GM13976 (cell line): Measurements from ENCODE around the gene UIMC1.

ENCODE experiments used
- DNase-seq: peaks from one replicate; pipeline ENCODE4 v3.0.0; 2012; ENCODE audit warnings: low spot score
- CTCF ChIP-seq: IDR thresholded peaks from 2 replicates; pipeline ENCODE4 v1.5.1; 2012; ENCODE audit warnings: borderline replicate concordance, mild to moderate bottlenecking; ENCODE audit not compliant: insufficient read depth; ENCODE audit errors: extremely low read depth, missing control alignments, control extremely low read depth
- in situ Hi-C: fragments of 300-500 bp; cut with MboI; formaldehyde crosslinking; loops from one replicate; pipeline ENCODE4 v1.12.0; 2022; ENCODE audit warnings: low sequenced_read_pairs, mixed read lengths, inconsistent platforms; ENCODE audit not compliant: unreplicated experiment

UIMC1 gene

DNA sequence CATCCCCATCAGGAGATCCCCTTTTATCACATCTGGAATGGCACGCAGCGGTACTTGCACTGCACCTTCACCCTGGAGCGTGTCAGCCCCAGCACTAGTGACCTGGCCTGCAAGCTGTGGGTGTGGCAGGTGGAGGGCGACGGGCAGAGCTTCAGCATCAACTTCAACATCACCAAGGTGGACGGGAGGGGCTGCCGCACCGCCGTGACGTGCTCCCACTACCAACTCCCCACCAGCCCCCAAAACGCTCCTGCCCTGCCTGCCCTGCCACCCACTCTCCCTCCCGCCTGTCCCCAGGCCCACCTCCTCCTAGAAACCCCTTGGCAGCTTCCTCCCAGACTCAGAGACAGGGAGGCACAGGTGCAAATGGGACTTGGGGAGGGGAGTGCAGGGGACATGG is 128.1 kb downstream of the UIMC1 start:
- DNase-seq: no peak
- no peak for TF ChIP-seq CTCF
- in situ Hi-C loops: no loop called here

DNA sequence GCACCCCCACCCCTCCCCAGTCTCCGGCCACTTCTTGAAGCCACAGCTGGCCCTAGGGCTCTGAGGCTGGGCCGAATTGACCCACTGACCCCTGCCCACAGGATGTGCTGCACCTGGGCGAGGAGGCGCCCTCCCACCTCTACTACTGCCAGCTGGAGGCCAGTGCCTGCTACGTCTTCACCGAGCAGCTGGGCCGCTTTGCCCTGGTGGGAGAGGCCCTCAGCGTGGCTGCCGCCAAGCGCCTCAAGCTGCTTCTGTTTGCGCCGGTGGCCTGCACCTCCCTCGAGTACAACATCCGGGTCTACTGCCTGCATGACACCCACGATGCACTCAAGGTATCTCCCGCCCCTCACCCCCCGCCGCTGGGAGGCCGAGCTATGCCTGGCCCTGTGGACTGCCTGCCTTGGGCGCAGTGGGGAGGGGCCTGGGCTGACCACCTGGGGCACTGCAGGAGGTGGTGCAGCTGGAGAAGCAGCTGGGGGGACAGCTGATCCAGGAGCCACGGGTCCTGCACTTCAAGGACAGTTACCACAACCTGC is 128.7 kb downstream of the UIMC1 start:
- DNase-seq: no peak
- in situ Hi-C loops: no loop called here
- no peak for TF ChIP-seq CTCF

DNA sequence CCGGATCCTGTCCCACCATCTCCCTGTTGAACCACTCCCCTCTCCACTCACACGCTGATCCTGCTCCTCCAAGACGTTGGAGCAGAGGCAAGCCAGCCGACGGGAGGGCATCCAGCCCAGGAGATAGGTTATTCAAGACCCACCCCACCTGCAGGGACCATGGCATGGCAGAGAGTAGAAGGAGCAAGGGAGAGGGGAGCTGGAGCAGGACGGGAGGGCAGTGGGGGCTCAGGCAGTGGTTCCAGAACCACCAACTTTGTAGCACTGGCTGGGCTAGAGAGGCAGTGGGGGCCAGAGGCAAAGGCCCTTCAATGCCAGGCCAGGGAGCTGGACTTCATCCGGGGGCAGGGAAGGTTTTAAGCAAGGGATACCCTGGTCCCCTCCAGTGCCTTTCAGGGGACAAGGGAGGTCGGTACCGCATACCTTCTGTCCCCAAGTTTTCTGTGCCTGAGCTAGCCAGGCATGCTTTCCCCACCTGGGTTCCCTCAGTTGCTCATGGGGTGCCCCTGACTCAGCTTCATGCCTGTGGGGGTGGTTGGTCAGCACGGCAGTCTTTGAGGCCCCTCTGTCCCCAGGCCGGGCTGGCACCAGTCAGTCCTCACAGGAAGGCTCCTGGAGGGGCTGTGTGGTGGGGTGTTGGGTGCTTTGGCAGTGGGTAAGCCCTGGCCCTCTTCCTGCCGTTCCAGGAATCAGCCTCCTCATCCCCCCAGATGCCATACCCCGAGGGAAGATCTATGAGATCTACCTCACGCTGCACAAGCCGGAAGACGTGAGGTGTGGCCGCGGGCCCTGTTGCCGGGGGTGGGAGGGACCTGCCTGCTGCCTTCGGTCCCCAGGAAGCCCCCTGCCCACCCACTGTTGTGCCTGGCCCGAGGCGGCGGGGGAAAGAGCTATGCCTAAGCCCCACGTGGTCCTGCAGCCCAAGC is 129.8 kb downstream of the UIMC1 start:
- no peak for TF ChIP-seq CTCF
- in situ Hi-C loops: no loop called here
- no peak for DNase-seq

DNA sequence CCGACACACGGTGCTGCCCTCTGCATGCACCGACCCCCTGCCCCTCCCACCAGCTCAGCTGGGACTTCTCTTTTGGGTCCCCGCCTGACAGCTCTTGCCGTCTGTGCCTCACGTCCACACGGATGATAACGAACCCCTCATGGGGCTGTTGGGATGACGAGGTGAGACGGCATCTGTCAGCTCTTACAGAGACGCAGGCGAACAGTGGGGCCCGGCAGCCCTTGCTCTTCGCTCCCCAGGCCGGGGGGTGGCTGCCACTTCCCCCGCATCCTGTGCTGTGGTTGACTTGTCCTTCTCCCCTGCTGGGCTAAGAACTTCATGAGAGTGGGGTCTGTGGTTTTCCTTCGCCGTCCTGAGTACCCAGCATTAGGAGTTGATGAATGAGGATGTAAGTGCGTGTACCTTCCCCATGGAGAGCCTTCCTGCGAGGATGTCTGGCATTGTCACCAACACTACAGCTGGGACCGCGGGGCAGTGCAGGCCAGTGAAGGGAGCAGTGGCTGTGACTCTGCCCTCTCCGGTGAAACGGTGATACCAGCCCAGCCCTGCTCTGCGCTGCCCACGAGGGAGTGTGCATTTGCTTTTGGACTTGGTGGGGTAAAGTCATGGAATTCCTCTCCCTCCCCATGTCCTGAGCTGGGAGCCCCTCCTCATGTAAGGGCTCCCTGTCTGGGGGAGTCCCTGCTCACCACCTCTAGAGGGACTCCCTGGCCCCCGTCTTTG is 130.6 kb downstream of the UIMC1 start:
- in situ Hi-C loops: no loop called here
- no peak for DNase-seq
- no peak for TF ChIP-seq CTCF

GRCh38 chr5:176875014-176875550 is 131.5 kb downstream of the UIMC1 start:
- in situ Hi-C loops: no loop called here
- no peak for TF ChIP-seq CTCF
- no peak for DNase-seq

DNA sequence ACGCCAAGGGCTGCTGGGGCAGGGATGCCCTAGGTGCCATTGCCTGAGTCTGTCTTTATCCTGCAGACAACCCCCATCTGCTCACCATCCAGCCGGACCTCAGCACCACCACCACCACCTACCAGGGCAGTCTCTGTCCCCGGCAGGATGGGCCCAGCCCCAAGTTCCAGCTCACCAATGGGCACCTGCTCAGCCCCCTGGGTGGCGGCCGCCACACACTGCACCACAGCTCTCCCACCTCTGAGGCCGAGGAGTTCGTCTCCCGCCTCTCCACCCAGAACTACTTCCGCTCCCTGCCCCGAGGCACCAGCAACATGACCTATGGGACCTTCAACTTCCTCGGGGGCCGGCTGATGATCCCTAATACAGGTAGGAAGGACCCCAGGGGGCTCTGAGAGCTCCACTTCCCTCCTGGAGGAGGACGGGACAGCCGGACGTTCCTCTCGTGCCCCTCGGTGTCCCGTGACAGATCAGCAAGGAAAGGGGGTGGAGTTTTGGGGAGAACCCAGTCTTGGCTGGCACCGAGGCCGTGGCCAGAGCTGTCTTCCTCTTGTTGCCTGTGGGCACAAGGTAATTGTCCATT is 132.3 kb downstream of the UIMC1 start:
- DNase-seq: no peak
- TF ChIP-seq CTCF: no peak
- in situ Hi-C loops: no loop called here
